Mesothelial cell of epicardium (in vitro differentiated cells): ENCODE measurements around the gene WWOX. TPM values are rescaled to one million over a fixed set of nuclear protein-coding genes. Genes with fewer than 3 reads are reported as not detected.
A peak's percentile ranks its signal among the peaks of the same experiment; 100 is the strongest.

Experiments used
- DNase-seq, 2 experiments: peaks; one replicate each; pipeline ENCODE4 v3.0.0; 2021; ENCODE audit warnings: low spot score in 2 of 2; ENCODE audit not compliant: unreplicated experiment in 2 of 2
- H3K27ac Mint-ChIP-seq: 2 replicates; pipeline ENCODE4 v1.8.0; 2021; ENCODE audit warnings: mixed read lengths
- H3K27me3 Mint-ChIP-seq: 2 replicates; pipeline ENCODE4 v1.8.0; 2021; ENCODE audit warnings: low read depth, mixed read lengths
- H3K36me3 Mint-ChIP-seq: 2 replicates; pipeline ENCODE4 v1.8.0; 2021; ENCODE audit warnings: mixed read lengths
- H3K4me1 Mint-ChIP-seq: 2 replicates; pipeline ENCODE4 v1.8.0; 2021; ENCODE audit warnings: mixed read lengths
- H3K4me3 Mint-ChIP-seq: 2 replicates; pipeline ENCODE4 v1.8.0; 2021; ENCODE audit warnings: mild to moderate bottlenecking, moderate library complexity, mixed read lengths
- H3K9me3 Mint-ChIP-seq: 2 replicates; pipeline ENCODE4 v1.8.0; 2021; ENCODE audit warnings: mixed read lengths
- total RNA-seq: library from RNA; stranded (reverse); gene quantifications from 3 replicates; pipeline ENCODE4 v1.2.1, GENCODE V29; 2021
- TF ChIP-seq, protein P1 (sequence below): fragments of 200-600 bp; sonication (generic); IDR thresholded peaks from one replicate; pipeline ENCODE4 v1.5.0; 2021; ENCODE audit warnings: antibody characterized with exemption; ENCODE audit not compliant: unreplicated experiment

WWOX gene
- total RNA-seq, 1 donor from 2014 or later = 29.7 TPM

DNA sequence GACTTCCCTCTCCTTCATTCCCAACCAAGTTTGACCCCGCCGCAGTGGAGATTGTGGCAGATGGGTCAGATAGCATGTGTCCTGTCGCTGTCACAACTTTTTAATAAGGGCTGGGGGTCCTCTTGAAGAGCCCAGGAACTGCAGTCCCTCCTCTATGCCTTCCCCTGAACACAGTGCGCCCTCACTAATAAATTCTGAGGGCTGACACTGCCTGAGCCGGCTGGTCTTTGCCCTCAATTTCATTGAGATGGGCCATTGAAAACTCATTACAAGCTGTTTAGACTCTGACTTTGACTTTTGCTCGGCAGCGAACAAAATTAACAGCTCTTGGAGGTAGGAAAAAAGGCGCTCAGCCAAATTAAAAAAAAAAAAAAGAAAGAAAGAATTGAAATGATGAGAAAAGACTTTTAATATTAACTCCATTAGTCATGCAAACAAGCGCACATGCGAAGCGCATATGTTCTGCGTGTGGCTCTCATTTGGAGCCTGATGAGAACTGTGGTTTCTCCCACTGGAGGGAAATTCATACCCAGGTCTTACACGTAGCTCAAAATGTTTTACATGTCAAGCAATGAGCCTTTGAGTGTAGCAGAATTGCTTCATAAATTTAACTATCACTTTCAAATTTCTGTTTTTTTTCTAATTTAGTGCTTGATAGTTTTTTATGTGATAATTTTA, 704.7 kb downstream of the WWOX start:
- Mint-ChIP-seq H3K4me3 (no peak overlapping the region), H3K27me3 (no peaks in the 10 kb centered on the region), H3K4me1 (peaks cover 8% of the 10 kb centered on the region), H3K27ac (no peak overlapping the region), H3K9me3 (peaks cover 5% of the 10 kb centered on the region), H3K36me3 (no peaks in the 10 kb centered on the region)
- TF ChIP-seq, protein P1, sequence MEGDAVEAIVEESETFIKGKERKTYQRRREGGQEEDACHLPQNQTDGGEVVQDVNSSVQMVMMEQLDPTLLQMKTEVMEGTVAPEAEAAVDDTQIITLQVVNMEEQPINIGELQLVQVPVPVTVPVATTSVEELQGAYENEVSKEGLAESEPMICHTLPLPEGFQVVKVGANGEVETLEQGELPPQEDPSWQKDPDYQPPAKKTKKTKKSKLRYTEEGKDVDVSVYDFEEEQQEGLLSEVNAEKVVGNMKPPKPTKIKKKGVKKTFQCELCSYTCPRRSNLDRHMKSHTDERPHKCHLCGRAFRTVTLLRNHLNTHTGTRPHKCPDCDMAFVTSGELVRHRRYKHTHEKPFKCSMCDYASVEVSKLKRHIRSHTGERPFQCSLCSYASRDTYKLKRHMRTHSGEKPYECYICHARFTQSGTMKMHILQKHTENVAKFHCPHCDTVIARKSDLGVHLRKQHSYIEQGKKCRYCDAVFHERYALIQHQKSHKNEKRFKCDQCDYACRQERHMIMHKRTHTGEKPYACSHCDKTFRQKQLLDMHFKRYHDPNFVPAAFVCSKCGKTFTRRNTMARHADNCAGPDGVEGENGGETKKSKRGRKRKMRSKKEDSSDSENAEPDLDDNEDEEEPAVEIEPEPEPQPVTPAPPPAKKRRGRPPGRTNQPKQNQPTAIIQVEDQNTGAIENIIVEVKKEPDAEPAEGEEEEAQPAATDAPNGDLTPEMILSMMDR = no peak
- no peak for DNase-seq

- DNase-seq = no peak
- peaks cover 2% of the 10 kb centered on the region for H3K4me1 Mint-ChIP-seq
- peaks cover 5% of the 10 kb centered on the region for H3K9me3 Mint-ChIP-seq
- no peaks in the 10 kb centered on the region for H3K27me3 Mint-ChIP-seq
- TF ChIP-seq, protein P1 = no peak
- no peak overlapping the region for H3K4me3 Mint-ChIP-seq
- no peaks in the 10 kb centered on the region for H3K36me3 Mint-ChIP-seq
- no peak overlapping the region for H3K27ac Mint-ChIP-seq
Observed at GRCh38 chr16:78805556-78805955, 706.1 kb downstream of the WWOX start.

- H3K27ac Mint-ChIP-seq = no peak overlapping the region
- TF ChIP-seq, protein P1 = no peak
Observed at GRCh38 chr16:78811247-78811646, 711.8 kb downstream of the WWOX start.

DNA sequence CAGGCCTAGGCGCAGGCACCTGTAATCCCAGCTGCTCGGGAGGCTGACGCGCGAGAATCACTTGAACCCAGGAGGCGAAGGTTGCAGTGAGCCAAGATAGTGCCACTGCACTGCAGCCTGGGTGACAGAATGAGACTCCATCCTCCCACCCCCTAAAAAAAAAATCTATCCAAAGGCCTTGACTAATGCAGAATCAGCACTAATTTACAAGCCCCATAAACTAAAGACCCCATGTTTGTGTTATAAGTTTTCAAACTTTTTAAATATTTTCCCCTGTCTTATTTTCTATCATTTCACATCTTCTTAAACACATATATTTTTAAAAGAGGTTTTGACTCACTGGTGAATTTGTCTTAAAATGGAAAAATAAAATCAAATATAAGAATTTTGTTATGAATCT, 713.1 kb downstream of the WWOX start:
- no peak for DNase-seq
- no peak overlapping the region for H3K4me3 Mint-ChIP-seq
- H3K27ac Mint-ChIP-seq = no peak overlapping the region
- no peaks in the 10 kb centered on the region for H3K9me3 Mint-ChIP-seq
- no peaks in the 10 kb centered on the region for H3K27me3 Mint-ChIP-seq
- TF ChIP-seq, protein P1 = no peak
- peaks cover 40% of the 10 kb centered on the region for H3K4me1 Mint-ChIP-seq
- no peaks in the 10 kb centered on the region for H3K36me3 Mint-ChIP-seq

More at GRCh38 chr16:78811247-78811646, 711.8 kb downstream of the WWOX start:
- peaks cover 3% of the 10 kb centered on the region for H3K9me3 Mint-ChIP-seq
- no peaks in the 10 kb centered on the region for H3K27me3 Mint-ChIP-seq
- peaks cover 27% of the 10 kb centered on the region for H3K4me1 Mint-ChIP-seq
- DNase-seq = no peak
- H3K4me3 Mint-ChIP-seq = no peak overlapping the region
- H3K36me3 Mint-ChIP-seq = no peaks in the 10 kb centered on the region

DNA sequence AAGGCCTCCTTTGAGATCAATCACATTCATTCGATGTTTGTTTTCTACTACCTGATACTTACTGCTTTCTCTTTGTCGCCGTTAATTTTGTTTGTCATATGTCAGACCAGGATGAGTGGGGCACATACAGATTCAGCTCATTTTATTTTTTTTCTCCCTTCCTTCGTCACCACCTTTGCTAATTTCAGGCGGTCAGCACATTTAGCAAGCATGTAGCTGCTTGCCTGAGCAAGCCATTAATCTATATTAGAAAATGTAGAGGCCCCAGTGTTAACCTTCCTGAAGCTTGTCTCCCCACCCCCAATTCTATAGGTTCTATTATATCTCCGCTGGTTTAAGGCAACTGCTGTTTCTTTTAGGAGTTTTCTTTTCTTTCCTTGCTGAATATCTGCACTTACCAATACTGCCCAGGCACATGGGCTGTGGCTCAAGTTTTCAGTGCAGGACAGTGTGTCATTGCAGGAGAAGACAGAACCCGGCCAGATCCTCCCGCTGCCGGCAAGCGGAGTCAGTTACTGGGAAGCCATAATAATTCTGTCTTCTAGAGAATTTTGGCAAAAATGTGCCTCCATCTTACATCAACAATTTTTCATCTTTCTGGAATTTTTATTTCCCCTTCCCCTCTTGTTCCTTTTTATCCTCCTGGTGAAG, 714.3 kb downstream of the WWOX start:
- peak overlapping the region; percentile 14 for H3K4me3 Mint-ChIP-seq
- H3K36me3 Mint-ChIP-seq = no peaks in the 10 kb centered on the region
- TF ChIP-seq, protein P1 = no peak
- no peaks in the 10 kb centered on the region for H3K9me3 Mint-ChIP-seq
- H3K27ac Mint-ChIP-seq = peak overlapping the region; percentile 32
- H3K4me1 Mint-ChIP-seq = peaks cover 40% of the 10 kb centered on the region
- H3K27me3 Mint-ChIP-seq = no peaks in the 10 kb centered on the region
- no peak for DNase-seq
